Type B pancreatic cell (in vitro differentiated cells): ENCODE measurements around the gene CDKN2C. TPM values are rescaled to one million over a fixed set of nuclear protein-coding genes. Genes with fewer than 3 reads are reported as not detected.
"Not testable (repeated sequence)": the region's sequence is repeated elsewhere in the genome, so short reads cannot be mapped to it uniquely, and the experiment has no call there.

Experiments
- DNase-seq: peaks from one replicate; pipeline ENCODE4 v3.0.0; 2021; ENCODE audit warnings: mixed read lengths; ENCODE audit not compliant: unreplicated experiment; ENCODE audit errors: extremely low spot score
- H3K27ac Mint-ChIP-seq: 2 replicates; pipeline ENCODE4 v1.8.0; 2021; ENCODE audit warnings: mild to moderate bottlenecking, mixed read lengths
- H3K27me3 Mint-ChIP-seq: 2 replicates; pipeline ENCODE4 v1.8.0; 2021; ENCODE audit warnings: mixed read lengths
- H3K36me3 Mint-ChIP-seq: 2 replicates; pipeline ENCODE4 v1.8.0; 2021; ENCODE audit warnings: mixed read lengths
- H3K4me1 Mint-ChIP-seq: one replicate; pipeline ENCODE4 v1.8.0; 2021; ENCODE audit warnings: mixed read lengths; ENCODE audit not compliant: unreplicated experiment
- H3K4me3 Mint-ChIP-seq: 2 replicates; pipeline ENCODE4 v1.8.0; 2021; ENCODE audit warnings: mild to moderate bottlenecking, mixed read lengths
- H3K9me3 Mint-ChIP-seq: 2 replicates; pipeline ENCODE4 v1.8.0; 2021; ENCODE audit warnings: mixed read lengths
- CTCF ChIP-seq: fragments of 200-600 bp; sonication (generic); conservative IDR thresholded peaks from 2 replicates; pipeline ENCODE4 v1.5.0; 2021; ENCODE audit warnings: antibody characterized with exemption, mild to moderate bottlenecking
- total RNA-seq: library from RNA; stranded (reverse); gene quantifications from 2 replicates; pipeline ENCODE4 v1.2.1, GENCODE V29; 2021; ENCODE audit warnings: low replicate concordance

The CDKN2C gene
- total RNA-seq, 1 donor from 2014 or later: 1.5 TPM

- Mint-ChIP-seq H3K27me3 (no peaks in the 10 kb centered on the region), H3K4me3 (no peak overlapping the region), H3K9me3 (no peaks in the 10 kb centered on the region), H3K4me1 (no peaks in the 10 kb centered on the region), H3K36me3 (peaks cover 12% of the 10 kb centered on the region), H3K27ac (no peak overlapping the region)
- no peak for DNase-seq
- TF ChIP-seq CTCF: no peak
Measured at GRCh38 chr1:50930193-50930592, 39.9 kb upstream of the CDKN2C start.

GRCh38 chr1:50930965-50931737 is 38.9 kb upstream of the CDKN2C start:
- no peak overlapping the region for H3K4me3 Mint-ChIP-seq
- TF ChIP-seq CTCF: no peak
- peak overlapping the region; percentile 6 for H3K27ac Mint-ChIP-seq
- peaks cover 8% of the 10 kb centered on the region for H3K36me3 Mint-ChIP-seq
- H3K27me3 Mint-ChIP-seq: no peaks in the 10 kb centered on the region
- H3K4me1 Mint-ChIP-seq: no peaks in the 10 kb centered on the region
- no peak for DNase-seq
- H3K9me3 Mint-ChIP-seq: no peaks in the 10 kb centered on the region

GRCh38 chr1:50932043-50932442 is 38.0 kb upstream of the CDKN2C start:
- not testable (repeated sequence) for H3K4me3 Mint-ChIP-seq, H3K27me3 Mint-ChIP-seq, H3K9me3 Mint-ChIP-seq, H3K27ac Mint-ChIP-seq, DNase-seq, H3K36me3 Mint-ChIP-seq, H3K4me1 Mint-ChIP-seq

GRCh38 chr1:50933770-50934169 is 36.3 kb upstream of the CDKN2C start:
- not testable (repeated sequence) for H3K27me3 Mint-ChIP-seq, H3K27ac Mint-ChIP-seq, H3K9me3 Mint-ChIP-seq, H3K4me3 Mint-ChIP-seq, DNase-seq, H3K4me1 Mint-ChIP-seq, H3K36me3 Mint-ChIP-seq

- no peak overlapping the region for H3K4me3 Mint-ChIP-seq
- H3K36me3 Mint-ChIP-seq: peaks cover 4% of the 10 kb centered on the region
- no peaks in the 10 kb centered on the region for H3K9me3 Mint-ChIP-seq
Measured at GRCh38 chr1:50934838-50935237, 35.2 kb upstream of the CDKN2C start.

GRCh38 chr1:50935276-50935675 is 34.8 kb upstream of the CDKN2C start:
- not testable (repeated sequence) for H3K4me3 Mint-ChIP-seq, H3K27me3 Mint-ChIP-seq, H3K9me3 Mint-ChIP-seq, H3K4me1 Mint-ChIP-seq, H3K36me3 Mint-ChIP-seq, DNase-seq, H3K27ac Mint-ChIP-seq

More at GRCh38 chr1:50934838-50935237, 35.2 kb upstream of the CDKN2C start:
- no peak for TF ChIP-seq CTCF
- H3K27me3 Mint-ChIP-seq: no peaks in the 10 kb centered on the region
- H3K27ac Mint-ChIP-seq: no peak overlapping the region
- no peaks in the 10 kb centered on the region for H3K4me1 Mint-ChIP-seq
- no peak for DNase-seq

GRCh38 chr1:50936321-50936720 is 33.7 kb upstream of the CDKN2C start:
- no peaks in the 10 kb centered on the region for H3K27me3 Mint-ChIP-seq
- no peaks in the 10 kb centered on the region for H3K4me1 Mint-ChIP-seq
- no peak for DNase-seq
- no peak overlapping the region for H3K4me3 Mint-ChIP-seq
- TF ChIP-seq CTCF: no peak
- H3K36me3 Mint-ChIP-seq: peaks cover 4% of the 10 kb centered on the region
- no peaks in the 10 kb centered on the region for H3K9me3 Mint-ChIP-seq
- no peak overlapping the region for H3K27ac Mint-ChIP-seq
